Measurements from ENCODE around the gene MAP2K5.

MAP2K5 gene

DNA sequence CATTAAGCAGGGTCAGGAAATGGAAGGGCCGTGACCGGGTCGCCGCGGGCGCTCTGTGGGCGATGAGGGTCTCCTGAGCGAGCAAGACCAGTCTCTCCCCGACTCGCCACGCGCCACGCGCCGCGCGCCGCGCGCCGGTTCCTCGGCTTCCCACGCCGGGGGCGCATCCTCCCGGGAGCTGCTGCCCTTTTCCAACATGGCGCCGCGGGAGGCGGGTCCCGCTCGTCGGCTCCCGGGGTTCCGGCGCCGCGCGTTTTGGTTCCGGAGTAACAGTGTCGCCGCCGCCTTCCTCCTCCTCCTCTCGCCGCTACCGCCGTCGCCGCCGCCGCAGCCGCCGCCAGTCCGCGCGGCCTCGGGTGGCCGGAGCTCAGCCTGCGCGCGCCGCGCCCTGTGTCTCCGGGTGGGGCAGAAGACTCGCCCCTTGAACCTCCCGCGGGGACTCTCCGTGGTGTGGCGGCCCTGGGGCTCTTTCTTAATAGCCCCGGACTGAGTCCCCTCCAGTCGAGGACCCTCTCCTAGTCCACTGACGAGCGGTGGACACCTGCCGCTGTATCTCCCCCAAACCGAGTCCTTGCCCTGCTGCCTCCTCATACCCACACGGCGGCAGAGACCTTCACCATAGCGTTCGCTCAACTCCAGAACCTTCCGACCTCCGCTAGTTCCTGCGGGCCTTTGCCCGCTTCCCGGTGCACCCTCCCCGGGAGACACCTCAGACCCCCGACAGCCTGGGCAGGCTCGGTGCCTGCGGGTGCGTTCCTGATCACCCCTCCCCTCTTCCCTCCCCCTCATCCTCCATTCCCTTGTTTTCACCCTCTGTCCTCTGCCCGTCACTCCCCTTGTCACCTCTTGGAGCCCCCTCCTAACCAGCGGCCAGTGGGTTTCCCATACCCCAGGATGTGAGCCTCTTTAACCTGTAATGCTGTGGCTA is at the start of gene MAP2K5:
TSS of gene MAP2K5 (plus strand) at position 284 of the 928 bp plus-strand sequence. CDS start at position 917, 633 bp downstream.
- peak; percentile 83 for DNase-seq

DNA sequence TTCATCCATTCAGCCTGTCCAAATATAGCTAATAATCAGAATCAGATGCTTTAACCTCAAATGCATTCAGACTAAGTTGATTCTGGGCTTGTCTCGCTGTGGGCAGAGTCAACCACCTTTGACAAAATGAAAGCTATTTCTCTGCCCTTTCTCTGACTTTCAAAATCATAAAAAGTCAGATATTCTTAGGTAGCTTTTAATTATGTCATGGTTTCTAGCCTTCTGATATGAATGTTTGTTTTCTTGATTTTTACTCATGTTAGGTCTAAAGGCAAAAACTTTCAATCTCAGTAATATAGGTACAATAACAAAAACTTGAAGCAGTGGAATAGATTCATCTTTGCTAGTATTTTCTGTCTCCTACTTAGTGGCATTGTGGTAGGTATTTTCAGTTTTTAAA is 46.9 kb upstream of the MAP2K5 start:
- no peak for DNase-seq

DNA sequence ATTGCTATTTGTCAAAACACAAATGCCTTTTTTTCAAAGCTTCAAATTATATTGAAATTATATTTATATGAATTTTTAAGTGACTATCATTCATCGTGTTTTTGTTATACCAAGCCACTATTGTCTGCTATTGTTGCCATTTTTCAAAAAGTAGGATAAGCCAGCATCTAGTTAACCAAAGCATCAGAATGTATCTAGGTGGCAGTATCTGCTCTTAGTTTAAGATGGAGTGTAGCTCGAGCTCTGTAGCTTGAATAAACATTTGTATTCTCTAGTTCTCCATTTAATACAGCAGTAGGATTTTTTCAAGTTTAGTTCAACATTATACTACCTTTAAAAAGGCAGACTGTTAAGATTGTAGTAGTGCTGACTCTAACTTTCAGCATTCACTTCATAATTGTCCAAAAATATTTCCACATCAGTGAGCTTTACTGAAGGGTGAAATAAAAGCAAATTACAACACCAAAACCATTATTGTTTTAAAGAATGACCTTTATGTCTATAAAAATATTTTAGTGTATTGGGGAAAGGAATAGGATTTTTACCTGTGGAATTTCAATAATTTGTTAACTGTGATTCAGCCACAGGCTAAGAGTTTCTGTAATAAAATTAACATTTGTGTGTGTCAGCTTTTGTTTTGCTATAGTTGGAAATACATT is 41.2 kb upstream of the MAP2K5 start:
- no peak for DNase-seq

DNA sequence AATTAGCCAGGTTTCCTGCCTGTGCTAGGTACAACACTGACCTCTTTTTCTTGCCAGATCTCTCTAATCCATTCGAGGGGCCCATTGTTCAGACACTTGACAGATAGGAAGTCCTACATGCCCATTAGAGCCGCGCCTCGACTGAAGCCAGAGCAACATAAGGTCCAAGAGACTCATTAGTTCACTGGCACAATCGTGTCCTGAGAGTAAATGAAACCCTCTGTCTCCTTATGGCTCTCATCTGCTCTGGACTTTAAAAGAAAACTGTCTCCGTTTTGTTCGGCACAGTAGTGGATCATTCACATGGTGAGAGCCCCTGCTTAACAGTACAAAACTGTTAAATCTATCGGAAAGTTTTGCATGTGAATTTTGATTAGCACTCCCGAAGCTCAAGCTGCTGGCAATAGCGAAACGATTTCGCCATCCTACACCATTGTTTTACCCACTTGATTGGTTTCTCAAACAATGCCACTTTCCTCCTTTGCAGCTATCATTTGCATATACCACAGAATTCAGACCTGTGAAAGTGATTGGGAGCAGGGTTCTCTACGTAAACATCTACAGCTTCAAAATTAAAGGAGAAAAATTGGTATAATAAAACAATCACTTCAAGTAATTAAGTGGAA is 40.6 kb upstream of the MAP2K5 start:
- DNase-seq = no peak

DNA sequence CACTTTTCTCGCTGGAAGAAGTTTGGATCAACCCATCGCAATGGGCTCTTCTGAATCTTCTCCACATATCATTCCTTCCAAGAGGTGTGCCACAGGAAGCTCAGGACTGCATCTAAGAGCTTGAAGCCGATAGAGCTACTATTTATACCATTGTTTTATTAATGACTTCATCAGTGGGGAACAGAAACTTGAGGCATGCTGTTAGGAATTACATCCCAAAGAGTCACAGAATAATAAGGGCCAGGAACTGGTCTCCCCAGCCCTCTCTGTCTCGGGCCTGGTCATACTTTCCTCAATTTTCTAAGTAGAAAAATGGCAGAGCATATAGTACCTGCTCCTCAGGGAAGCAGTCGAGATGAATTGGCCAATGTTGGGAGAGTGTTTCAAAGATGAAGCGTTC is 38.4 kb upstream of the MAP2K5 start:
- DNase-seq = no peak

DNA sequence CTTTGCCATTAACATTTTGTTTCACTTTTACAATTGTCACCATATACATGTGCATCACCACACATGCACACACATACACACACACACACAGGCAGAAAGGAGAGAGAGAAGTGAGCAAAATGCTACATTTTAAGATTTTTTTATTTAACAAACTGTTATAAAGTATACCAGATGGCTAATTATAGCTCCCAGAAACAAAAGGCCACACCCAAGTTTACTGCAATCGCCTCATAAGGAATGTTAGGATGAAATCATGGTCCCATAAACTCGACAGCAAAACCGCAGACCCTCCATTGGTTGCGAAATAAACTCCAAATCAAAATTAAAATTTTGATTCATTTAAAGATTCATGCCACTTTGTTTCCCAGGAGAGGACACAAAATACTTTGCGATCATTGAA is 37.7 kb upstream of the MAP2K5 start:
- DNase-seq = no peak

DNA sequence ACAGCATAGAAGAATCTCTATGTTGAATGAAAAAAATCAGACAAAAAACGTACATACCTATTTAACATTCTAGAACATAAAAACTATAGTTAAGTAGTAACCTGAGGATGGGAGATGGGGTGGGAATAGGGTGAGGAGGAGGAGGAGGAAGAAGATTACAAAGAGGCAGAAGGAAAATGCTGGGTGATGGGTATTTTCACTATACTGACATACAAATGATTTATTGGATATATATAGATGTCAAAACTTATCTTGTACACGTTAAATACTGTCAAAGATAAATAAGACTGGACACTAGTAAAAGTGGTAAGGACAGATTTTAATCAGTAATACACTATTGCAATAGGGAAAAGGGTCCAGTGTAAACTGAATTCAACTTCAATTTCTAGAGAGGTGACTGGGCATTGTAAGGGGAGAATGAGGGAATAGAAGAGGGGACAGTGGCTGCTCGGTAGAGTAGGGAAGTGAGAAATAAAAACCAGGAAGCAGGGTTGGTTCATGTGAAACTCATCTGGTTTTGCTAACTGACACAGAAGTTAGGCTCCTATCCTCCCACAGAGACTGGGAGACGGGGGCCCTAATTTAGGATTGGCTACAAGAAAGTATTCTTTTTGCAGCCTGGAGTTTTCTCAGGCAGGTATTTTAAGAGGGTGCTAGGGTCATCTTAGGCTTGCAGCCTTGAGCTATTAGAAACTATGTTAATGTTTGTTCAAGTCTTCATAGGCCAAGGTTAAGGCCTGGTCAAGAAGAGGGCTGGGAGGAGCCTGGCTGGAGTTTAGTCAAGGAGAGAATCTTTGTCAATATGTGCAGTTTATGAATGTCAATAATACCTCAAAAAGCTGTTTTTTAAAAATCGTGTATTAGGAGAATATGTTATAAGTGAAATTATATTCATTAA is 36.6 kb upstream of the MAP2K5 start:
- DNase-seq = no peak

DNA sequence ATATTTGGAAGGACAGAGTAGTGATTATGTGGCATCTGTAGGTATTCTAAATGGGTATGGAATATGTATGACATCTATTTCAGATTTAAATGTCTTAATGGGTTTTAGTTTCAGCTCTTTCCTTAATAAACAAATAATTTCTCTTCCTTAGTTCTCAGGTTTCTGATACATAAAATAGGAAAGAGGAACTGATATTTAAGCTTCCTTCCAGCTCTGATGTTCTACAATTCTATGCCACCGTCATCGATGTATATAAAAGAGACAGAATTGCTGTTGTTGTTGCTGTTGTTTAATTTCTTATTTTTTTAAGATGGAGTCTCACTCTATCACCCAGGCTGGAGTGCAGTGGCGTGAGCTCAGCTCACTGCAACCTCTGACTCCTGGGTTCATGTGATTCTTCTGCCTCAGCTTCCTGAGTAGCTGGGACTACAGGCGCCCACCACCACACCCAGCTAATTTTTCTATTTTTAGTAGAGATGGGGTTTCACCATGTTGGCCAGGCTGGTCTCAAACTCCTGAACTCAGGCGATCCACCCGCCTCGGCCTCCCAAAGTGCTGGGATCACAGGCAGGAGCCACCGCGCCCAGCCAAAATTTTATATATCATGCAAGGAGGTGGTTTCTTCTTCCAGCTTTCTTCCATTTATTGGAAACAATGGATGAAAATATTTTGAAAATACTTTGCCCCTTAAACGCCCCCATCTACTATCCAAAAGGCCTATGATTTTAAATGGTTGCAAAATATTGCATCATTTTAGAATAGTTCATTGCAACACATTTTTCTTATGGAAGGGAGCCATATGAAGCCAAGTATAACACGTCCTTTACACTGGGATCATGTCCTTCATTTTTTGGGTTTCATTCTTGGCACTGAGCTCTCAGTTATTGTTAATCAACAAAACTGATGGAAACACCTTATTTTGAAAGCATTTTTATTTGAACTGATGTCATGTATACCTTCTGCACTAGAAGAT is 35.4 kb upstream of the MAP2K5 start:
- no peak for DNase-seq

DNA sequence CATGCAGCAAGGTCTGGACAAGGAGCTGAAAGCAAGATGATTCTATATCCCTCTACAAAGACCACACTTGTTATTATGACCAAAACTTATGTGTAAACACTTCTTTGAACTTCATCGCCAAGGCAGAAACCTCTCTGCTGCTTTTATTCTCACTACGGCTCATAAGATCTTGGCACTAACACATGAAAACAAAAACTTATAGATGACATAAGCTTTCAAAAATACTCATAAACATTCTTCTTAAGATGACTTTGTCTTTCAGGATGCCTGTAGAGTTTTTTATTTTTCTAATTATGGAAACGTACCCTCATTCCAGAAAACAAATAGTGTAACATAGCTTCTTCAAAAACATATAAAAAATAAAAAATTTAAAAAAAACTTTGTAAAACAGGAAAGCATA is 34.1 kb upstream of the MAP2K5 start:
- no peak for DNase-seq

DNA sequence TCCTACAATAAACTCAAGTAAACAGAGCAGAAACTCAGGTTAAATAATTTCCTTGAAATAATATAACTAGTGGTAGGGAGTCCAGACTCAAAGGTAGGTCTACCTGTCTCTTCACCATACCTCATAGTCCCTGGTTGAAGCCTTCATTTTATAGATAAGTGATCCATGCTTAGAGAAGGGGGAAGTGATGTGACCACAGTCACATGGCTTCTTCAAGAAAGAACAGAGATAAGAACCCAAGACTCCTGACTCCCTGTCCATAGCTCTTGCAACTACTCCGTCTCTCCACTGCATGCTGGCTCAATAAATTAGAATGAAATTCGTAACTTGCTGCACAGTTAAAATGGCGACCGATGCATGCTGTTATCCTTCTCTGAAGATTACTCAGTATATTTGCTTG is 32.6 kb upstream of the MAP2K5 start:
- no peak for DNase-seq

DNA sequence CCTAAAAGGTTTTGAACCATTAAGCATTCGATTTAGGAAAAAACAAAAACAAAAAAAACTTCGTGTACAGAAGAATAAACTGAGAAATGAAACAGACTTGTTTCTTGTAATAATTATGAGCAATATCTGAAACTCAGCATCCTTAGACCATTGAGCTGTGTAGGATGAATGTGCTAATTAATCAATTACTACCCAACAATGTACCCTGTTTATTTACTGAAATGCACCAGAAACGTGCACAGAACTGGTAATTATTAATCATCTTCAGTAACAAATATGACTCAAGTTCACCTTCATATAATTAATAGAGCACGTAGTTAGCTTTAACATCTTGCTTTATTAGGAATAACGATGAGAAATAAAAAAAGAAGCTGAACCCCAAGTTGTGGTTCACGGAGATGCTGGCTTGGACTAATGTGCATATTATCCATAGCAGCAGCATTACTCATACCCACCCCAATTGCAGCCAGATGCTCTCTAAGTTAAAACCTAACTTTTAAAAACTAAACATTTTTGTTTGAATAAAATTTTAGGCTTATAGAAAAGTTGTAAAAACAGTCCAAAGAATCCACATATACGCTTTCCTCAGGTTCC is 31.8 kb upstream of the MAP2K5 start:
- no peak for DNase-seq

DNA sequence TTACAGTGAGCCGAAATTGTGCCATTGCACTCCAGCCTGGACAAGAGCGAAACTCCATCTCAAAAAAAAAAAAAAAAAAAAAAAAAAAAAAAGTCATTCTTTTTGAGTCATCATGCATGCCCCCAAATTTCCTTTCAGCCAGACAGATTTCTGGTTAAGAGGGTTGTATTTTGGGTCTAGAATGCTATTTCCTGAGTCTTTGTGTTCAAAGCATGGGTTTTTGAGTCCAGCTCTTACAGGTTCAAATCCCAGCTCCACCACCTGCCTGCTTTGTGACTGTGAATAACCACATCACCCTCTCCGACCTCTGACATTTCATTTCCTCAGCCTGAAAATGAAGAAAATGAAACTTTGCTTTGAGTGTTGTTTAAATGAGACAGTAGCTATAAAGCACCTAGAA is 30.9 kb upstream of the MAP2K5 start:
- no peak for DNase-seq

DNA sequence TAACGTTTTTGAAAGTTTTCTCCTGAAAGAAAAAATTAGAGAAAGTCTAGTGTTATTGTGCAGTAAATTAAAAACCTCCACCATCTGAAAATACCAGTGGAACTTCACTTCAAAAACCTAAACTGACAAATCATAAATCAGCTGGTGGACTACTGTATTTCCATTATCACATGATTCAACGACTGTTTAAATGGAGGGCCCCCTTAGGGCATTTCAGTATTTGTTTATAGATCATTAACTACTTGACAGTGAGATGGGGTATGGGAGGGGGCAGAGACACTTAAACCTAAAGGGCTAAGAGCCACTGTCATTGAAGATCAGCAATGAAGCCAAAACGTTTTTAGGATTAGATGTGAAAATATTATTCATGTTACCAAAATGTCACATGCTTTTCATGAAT is 30.4 kb upstream of the MAP2K5 start:
- no peak for DNase-seq

DNA sequence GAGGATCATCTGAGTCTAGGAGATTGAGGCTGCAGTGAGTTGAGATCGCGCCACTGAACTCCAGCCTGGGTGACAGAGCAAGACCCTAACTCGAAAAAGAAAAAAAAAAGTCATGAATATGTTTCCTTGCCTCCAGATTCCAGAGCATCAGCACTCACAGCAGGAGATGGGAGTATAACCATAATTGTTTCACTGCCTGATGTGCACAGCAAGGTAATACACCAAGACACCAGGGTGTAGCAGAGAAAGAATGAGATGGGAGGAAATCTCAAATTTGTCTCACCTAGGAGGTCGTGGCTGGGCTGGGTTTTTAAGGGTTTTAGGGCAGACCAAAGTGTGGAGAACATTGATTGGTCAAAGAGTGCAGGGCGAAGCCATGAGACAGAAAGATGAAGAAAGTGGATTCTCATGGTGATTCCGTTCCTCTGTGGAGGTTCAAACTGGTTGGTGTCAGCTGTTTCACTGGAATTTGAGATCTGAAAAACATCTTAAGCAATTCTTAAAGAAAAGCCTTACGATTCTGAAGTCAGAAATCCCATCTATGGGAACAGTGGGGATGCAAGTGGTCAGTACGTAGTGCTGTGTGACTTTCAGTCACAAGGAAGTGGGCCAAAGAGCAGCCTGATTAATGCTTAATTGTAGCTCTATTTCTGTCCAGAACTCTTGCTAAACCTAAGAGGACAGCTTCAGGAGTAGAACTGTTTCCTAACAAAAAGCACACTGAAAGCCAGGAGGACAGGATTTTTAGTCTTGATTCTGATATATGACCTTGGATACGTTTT is 29.4 kb upstream of the MAP2K5 start:
- no peak for DNase-seq

DNA sequence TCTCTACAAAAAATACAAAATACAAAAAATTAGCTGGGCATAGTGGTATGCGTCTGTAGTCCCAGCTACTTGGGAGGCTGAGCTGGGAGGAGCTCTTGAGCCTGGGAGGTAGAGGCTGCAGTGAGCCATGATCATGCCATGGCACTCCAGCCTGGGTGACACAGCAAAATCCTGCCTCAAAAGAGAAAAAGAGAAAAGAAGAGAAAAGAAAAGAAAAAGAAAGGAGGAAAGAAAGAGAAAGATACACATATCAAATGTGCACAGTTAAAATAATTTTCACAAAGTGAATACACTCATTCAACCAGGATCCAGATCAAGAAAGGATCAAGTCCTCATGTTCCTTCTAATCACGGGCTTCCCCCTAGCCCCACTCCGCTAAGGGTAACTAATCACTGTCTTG is 27.4 kb upstream of the MAP2K5 start:
- DNase-seq = no peak

DNA sequence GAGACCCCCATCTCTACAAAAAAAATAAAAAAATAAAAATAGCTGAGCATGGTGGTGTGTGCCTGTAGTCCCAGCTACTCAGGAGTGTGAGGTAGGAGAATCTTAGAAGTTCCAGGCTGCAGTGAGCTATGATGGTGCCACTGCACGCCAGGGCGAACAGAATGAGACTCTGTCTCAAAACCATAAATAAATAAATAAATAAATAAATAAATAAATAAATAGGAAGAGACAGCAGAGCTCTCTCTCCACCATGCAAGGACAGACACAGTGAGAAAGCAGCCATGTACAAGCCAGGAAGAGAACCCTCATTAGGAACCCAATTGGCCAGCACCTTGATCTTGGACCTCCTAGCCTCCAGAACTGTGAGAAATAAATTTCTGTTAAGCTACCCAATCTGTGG is 26.9 kb upstream of the MAP2K5 start:
- no peak for DNase-seq

DNA sequence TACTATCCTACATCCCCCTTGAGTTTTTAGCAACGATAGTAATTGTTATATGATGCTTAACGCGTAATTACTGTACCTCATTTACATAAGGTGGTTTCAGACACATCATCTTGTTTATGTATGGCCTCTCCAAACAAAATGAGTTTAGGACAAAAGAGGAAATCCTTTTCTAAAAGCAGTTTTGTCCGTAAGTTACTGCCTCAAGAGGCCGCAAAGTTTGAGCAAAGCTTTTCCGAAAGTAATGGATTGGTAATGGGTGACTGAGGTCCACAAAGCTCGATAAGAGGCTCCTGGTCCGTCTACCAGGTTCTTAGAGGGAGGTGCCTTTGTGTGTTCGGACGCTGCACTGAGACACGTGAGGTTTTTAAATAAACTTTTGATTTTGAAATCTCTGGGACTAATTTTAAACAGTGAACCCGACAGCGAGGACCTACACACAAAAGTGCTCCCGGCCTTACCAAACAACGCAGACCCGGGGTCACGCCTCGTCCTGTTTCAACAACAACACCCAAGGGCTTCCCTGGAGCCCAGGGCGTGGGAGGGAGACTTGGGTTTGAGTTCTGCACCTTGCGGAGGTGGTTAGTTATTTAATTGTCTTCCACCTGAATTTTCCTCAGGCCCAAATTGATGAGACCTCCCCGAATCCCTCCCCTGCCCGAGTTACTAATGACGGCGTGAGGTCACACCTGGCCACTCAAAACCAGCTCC is 22.0 kb upstream of the MAP2K5 start:
- DNase-seq = no peak

DNA sequence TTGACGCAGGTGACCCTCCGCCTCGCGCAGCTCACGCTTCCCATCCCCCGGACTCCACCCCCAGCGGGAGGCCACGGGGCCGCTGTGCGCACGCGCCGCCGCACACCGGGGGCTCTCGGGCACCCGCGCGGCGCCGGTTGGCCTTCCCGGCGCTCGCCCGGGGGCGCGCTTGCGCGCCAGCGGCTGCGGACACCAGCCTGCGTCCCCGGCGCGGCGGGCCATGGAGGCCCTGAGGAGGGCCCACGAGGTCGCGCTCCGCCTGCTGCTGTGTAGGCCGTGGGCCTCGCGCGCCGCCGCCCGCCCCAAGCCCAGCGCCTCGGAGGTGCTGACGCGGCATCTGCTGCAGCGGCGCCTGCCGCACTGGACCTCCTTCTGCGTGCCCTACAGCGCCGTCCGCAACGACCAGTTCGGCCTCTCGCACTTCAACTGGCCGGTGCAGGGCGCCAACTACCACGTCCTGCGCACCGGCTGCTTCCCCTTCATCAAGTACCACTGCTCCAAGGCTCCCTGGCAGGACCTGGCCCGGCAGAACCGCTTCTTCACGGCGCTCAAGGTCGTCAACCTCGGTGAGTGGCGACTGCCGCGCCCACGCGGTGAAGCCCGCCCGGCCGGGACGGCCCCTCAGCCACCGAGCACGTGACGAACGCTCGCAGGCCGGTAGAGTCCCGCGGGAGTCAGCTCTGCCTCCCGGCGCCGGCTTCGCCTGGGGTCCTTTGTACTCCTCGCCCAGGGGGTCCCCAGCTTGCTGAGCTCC is 21.3 kb upstream of the MAP2K5 start, which contains the start of gene C15orf61:
TSS of gene C15orf61 (plus strand) at position 103 of the 754 bp plus-strand sequence. CDS start at position 221, 118 bp downstream.
- peak; percentile 85 for DNase-seq

Measured in activated CD4-positive, CD25-positive, alpha-beta regulatory T cell treated with anti-CD3 and anti-CD28 coated beads, Interleukin-2, amount 50 U/mL, for 72 hours (primary cell).